ENCODE data around the gene ARID1B. TPM values are rescaled to one million over a fixed set of nuclear protein-coding genes. Genes with fewer than 3 reads are reported as not detected.

ARID1B gene
- polyA plus RNA-seq, 1 donor = 66.0 TPM

DNA sequence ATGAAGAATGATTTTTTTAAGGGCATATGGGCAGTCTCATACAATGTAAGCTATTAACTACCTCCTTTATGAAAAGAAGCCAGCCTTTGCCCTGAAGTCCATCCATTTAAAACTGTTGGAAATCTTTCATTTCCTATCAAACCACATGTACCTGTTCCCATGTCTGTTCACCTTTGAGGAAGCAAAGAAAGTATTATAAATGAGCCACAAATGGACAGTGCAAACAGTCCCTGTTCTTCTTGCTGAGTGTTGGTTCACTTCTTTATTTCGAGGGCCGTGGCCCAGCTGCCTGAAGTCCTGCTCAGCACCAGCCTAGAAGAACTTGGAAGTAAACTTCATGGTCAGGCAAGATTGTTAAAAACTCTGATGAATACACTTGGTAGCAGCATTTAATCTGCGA, 433.8 kb downstream of the ARID1B start:
- DNase-seq (ENCODE audit: low read depth) = no peak

DNA sequence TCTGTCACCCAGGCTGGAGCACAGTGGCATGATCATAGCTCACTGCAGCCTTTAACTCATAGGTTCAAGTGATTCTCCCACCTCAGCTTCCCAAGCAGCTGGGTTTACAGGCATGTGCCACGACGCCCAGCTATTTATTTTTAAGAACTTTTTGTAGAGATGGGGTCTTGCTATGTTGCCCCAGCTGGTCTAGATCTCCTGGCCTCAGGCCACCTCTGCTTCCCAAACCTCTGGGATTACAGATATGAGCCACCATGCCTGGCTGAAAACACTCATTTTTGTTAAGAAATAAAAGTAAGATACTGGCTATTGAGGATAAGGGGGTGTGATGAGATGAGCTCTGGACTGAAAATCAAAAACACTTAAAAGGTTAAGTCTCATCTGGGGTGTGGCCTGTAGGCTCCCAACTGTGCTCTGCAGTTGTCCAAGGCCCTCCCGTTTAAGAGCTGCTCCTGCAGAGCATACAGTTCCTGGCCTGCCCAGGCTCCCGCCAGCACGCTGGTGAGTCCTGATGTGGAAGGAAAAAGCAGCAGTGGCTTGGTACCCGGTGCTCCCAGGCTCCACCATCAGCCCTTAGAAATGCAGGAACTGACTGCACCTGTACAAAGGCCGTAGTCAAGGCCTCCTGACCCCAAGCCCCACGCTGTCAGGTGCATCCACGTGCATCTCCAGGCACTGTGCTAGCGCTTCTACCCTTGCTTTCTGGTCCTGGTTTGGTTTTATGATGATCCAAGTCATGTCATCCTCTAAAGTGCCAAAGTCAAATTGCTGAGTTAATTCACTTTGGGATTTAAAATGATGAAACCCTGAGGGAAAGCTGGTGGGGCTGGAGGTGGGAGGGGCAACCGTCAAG, 434.7 kb downstream of the ARID1B start:
- no peak for DNase-seq (ENCODE audit: low read depth)

DNA sequence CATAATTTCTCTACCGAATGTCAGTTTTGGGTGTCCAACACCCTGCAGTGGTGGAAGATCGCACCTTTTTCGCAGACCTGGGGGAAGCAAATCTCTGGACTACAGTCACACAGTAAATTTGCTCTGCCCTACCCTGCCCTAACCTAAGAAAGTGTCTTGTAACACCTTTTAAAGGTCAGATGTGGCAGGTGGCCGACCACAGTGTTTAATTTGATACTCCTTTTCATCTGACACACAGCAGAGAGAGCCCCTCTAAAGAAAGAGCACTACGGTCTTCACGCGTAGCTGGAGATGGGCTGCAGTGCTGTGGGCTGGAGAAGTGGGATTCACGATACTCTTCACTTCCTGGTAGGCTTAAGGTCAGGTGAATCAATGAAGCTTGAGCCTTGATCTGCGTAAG, 436.2 kb downstream of the ARID1B start:
- DNase-seq (ENCODE audit: low read depth) = no peak

DNA sequence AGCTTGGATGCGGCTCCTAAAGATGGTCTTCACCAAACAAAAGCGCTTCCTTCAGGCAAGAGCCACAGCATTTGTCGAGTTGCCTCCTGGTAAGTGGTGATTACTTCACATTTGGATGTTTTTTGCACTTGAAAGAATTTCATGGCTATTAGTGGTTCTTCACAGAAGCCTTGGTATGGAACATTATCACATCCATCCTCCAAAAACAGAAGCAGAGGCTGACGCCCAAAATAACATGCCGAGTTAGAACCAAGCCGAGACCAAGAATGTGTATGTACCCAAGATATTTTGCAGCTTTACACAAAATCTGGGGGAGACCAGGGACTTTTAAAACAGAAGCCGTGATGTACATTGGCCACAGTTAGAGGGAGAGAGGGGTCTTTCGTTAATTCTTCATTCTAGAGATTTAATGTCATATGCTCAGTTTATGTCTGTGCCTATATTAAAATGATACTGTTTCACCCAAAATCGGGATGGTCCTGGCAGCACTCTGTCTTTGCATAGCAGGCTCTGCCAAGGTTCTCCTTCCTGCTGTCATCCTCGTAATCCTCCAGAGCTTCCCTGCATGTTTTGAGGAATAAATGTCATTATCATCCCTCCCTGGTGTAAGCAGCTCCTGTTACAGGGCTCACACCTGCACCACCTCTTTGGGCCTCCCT, 436.9 kb downstream of the ARID1B start:
- DNase-seq (ENCODE audit: low read depth) = no peak

DNA sequence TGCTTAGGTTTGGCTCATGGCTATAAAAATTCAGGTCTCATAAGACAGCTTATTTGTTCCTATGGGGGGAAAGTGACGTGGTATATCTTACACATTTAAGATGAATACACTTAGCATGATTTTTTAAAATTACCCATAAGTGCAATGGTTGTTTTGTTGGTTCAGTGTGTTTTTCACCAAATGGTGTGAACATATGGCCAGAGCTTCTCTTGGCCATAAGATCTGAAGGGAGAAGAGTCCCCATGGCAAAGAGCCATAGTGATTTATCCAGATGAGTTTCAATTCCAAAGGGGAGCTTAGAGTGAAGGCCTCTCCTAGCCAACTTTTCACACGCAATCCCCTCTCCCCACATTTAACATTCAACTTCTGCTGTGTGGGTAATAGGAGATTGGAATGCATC, 438.5 kb downstream of the ARID1B start:
- DNase-seq (ENCODE audit: low read depth) = no peak

DNA sequence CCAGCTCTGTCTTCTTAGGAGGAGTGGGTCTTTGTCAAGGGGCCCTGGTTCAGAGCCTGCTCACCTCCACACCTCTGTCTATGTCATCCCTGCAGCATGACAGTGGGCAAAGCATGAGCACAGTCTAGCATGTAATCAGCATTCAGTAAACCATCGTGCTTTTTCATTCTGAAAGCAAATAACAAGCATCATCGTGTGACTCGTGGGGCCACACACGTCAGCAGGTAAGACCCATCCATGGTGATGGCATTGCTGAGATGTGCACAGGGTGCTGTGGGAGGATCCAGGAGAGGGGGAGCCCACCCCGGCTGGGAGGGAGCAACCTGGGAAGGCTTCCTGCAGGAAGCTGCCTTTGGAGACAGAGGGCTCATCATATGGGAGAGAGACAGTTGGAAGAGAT, 439.4 kb downstream of the ARID1B start:
- DNase-seq (ENCODE audit: low read depth) = no peak

DNA sequence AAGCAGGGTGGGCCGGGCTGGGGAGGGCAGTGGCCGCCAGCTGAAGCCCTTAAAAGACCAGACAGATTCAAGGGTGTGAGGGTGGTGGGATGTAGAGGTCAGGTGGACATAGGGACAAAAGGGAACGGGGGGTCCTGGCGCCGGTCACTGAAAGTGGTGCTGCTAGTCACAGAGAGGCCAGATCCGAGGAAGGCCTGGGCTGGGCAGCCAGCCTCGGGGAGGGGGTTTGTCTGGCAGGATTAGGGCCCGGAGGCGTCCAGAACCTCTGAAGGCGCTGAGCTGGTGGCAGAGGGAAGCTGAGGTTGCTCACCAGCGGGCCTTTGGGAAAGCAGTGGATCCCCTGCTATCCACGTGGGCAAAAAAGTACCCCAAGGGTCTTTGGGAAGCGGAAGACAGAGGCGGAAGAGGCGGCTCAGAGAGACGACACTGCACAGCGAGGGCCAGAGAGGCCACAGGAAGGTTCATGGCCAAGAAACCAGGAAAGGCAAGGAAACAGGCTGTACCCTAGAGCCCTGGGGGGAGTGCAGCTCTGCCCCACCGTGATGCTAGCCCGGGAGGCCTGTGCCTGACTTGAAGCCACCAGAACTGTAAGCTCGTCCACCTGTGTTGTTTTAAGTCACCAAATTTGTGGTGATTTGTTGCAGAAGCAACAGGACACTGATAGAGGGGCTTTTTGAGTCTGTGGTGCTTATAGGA, 440.2 kb downstream of the ARID1B start:
- no peak for DNase-seq (ENCODE audit: low read depth)

DNA sequence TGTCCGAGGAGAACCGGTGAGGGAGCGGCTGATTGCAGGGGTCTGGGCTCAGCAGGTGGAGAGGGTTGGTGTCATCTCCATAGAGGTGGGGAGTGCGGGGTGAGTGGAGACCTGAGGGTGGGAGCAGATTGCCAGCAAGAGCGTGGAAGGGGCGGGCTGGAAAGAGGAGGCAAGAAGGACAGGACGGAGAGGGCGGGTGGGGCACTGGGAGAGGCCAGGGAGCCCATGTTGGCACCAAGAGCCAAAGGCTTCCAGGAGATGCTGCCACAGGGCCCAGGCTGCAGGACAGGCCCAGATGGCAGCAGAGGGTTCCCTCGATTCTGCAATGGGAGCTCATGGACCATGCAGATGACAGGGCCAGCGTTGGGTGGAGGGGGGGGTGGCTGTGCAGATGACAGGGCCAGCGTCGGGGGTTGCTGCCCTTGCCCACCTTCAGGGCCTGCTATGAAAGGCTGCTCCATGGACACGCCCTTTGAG, 440.8 kb downstream of the ARID1B start:
- no peak for DNase-seq (ENCODE audit: low read depth)

DNA sequence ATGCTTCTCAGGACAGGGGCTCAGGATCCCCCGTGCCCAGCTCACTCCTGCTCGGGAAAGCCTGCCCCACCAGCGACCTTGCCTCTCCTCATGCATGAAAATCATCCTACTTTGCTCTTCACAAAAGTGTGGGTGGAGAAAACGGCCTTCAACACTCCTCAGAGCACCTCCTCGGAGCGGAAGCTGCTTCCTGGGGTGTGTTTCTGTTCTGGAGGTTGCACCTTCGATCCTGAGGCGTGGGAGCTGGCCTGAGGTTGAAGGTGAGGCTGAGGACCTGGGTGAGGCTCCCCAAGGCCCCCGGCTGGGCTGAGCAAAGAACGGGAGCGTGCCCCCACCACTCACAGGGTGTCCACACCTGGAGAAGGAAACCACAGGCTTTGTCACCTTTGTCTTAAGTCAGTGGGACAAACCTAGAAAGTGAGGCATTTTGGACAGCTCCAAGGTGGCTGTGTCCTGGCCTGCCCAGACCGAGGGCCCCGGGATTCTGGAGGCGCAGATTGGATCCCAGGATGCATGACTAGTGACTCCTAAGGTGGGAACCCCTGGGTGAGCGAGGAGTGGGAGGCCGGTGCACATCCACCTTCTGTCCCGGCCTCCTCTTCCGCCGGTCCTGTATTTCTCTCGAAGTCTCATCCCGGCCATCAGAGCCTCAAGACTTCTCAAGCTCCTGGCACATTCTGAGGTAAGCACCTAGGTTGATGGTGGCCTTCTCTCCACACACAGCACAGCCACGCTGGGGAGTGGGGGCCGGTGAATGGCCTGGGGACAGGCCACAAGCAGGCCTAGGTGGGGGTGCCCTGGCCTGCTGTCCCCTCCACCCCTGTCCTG, 441.4 kb downstream of the ARID1B start:
- DNase-seq (ENCODE audit: low read depth) = no peak

DNA sequence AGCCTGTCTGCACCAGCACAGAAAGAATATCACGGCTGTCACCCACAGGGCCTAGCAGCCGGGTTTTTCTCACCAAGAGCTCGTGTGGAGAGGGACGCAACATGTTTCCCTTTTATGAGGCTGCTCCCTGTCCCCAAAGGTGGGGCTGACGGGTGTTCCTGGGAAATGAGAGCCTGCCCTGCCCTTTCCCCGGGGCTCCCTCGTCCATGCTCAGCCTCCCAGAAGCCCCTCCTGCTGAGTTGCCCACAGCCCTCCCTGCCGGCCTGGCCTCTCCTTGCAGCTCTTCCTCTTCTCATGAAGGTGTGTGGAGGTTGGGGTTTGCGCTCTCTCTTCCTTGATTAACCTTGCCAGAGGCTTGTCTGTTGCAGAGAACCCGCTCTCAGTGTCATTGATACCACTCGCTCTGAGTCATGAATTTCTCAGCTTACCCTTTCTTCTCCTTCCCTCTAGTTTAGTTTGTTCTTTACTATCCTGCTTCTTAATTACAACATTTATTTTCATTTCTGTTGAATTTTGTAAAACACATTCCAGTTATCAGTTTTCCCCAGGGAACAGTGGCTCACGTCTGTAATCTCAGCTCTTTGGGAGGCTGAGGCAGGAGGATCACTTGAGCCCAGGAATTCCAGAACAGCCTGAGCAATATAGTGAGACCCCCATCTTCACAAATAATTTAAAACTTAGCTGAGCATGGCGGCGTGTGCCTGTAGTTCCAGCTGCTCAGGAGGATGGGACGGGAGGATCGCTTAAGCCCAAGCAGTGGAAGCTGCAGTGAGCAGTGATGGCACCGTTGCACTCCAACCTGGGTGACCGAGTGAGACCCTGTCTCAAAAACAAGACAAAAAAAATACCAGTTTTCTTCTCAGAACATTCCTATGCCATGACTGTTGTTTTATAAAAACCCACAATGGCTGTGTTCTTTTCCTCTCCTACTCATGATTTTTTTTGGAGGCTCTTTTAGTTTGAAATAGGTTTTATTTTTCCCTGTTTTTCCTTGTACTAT, 442.3 kb downstream of the ARID1B start:
- DNase-seq (ENCODE audit: low read depth) = no peak

DNA sequence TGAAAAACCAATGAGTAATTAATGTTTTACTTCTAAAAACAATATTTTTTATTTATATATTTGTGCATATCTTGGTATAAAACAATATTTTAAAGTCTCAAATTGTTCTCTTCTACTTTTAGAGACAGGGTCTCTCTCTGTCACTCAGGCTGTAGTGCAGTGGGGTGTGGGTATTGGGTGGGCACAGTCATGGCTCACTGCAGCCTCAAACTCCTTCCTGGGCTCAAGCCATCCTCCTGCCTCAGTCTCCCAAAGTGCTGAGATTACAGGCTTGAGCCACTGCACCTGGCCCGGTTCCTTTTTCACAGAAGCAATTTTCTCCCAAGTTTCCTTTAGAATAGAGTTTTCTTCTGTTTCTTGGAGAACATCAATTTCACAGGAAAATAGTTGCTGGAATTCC, 443.3 kb downstream of the ARID1B start:
- DNase-seq (ENCODE audit: low read depth) = no peak

DNA sequence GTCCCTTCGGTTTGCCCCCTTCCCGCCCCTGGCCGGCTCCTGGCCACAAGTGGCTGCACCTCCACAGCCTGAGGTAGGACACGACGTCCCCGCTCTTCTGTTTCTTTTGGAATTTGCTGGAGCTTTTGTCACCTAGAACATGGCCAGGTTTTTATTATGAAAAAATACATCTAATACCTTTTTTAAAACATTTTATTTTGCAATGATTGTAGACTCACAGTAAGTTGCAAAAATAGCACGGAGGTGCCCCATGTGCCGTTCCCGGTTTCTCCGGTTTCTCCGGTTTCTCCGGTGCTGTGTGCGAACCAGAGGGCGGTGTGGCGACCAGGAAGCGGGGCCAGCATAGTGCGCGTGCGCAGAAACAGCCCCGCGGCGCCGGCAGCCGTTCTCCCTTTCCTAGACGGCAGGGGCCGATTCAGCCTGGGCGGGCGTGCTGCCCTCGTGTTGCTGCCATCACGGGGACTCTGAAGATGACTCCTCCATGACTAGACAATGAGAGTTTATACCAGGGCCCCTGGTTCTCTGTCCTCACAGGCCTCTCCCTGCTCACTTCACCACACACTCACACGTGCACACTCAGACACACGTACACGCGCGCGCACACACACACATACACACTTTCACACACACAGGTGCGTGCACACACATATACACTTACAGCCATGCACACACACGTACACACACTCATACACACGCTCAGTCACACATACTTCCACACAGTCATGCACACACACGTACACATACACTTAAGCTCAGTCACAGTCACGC, 444.1 kb downstream of the ARID1B start:
- DNase-seq (ENCODE audit: low read depth) = no peak

DNA sequence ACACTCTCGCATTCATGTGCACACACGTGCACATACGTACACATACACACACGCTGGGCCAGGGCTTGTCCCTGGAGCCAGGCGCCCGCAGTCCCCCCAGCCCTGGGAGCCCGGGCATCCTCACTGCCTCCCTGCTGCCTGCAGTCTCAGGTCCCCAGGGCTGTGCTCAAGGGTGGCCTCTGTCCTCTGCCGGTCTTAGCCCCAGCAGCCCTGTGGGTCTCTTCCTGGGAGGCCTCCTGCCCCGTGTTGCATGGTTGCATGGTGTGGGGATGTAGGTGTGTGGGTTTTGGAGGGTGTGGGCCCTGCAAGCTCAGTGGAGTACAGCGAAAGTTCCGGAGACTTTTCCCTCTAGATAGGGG, 444.6 kb downstream of the ARID1B start:
- no peak for DNase-seq (ENCODE audit: low read depth)

DNA sequence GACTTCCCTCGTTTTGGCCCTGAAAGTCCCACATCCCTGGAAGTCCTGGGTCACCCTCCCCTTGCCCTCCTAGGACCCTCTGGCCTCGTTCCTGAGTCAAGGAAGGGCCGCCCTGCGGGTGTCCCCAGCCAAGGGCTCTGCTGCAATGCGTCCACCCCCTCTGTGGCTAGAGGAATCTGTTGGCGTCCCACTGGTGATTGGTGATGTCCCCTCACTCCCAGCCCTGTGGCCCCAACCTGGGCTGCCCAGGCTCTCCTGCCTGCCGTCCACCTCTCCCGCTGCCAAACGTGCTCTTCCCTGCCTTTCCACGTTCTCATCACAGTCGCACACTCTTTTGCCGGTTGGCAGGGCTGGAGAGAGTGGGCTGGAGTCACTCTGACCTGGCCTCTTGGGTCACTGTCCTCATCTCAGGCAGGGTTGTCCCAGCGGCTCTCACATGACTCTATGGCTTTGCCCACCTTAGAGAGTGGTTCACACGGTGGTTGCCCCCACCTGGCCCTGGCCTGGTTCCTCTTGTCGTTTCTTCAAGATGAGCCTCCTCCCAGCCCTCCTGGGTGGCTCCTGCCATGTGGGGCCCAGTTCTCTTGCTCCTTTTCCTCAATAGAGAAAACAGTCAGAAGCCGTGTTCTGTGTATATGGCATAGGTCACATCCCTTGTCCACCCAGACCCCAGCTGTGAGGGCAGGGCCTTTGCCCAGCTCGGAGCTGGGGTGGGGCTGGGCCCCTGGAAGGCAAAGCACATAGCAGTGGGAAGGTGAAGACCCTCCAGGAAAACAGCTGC, 445.2 kb downstream of the ARID1B start:
- no peak for DNase-seq (ENCODE audit: low read depth)

DNA sequence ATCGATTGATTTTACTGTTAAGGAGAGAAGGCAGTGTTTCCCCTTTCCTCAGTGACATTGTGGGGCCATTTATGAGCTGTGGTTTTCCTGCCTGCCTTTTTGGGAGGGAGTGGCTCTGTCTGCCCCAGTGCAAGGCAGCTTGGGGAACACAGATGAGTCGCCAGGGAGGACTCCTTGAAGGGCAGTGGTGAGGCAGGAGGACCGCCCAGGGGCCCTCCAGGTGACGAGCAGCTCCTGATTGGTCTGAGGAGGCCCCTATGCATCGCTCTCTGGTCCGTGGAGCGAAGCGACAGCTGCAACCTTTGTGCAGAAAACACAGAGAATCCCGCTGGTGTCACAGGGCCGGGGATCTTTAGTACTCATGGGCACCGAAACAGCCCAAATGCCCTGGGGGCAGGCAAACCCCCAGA, 445.8 kb downstream of the ARID1B start:
- no peak for DNase-seq (ENCODE audit: low read depth)

DNA sequence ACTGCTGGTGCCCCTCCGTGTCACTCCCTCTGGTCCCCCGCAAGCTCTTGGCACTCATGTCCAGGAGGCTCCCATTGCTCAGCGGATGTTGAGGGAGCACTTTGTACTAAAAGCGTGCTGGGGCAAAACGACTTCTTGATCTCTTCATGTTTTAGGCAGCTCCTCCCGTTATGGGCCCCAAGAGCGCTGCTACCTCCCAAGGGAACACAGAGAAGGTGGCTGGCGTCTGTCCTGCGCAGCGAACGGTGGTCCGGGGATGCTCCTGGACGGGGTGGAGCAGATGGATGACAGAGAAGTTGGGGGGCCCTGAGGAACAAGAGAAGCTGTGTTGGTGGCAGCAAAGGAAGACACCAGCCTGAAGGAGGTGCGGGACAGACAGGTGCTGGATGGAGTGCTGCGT, 446.3 kb downstream of the ARID1B start:
- DNase-seq (ENCODE audit: low read depth) = no peak

DNA sequence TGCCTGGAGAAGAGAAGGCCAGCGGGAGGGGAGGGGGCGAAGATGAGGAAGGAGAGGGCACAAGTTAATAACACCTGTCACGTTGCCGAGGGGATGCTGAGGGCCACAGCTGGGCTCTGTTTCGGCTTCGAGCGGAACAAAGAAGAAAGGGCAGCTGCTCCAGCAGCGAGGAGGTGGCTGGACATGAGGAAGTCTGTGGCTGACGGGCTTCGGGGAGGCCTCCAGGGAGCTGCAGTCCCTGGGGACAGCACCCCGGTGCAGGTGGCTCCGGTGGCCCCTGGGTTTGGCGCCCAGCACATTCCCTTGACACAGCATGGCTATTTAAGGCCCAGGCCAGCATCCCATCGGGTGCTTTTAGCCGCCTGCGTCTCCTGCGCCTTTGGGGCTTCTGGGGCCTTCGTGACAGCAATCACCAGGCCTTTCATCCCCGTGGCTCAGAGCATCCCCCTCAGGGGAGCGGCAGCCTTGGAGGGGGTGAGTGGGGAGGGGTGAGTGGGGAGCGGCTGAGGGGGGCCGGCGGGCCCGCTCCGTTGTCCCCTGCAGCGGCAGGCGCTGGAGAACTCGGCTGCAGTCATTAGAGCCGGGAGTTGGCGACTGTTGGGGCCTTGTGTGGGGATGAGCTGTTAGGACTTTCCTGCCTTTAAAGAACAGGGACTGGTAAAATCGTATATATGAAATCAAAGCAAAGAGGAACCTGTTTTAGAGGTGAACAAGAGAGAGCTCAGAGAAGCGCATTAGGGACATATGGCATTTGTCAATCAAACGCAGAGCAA, 447.2 kb downstream of the ARID1B start:
- no peak for DNase-seq (ENCODE audit: low read depth)

DNA sequence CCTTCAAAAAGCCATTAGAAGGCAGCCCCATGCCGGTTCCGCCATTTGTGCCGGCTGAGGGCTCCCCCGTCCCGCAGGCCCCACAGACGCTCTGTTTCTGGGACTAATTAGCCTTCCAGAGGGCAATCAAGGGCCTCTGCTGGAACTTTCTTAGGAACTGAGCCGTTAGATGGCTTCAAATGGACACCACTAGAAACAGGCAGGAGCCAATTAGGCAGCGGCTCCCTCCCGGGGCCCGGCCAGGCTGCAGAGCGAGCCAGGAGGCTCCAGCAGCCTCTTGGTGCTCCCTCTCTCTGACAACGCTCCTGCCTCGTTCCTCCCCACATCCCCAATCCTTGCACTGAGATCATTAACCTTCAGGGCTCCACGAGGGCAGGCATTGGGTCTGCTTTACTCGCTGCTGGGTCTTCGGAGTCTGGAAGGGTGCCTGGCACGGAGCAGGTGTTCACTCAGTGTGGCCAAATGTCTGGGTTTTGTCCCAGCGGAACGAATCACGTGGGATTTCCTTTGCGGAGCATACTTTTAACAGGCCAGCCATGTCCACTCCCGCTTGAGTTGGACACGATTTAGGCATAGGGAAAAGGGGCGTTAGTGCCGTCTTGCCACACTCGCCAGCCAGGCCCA, 447.9 kb downstream of the ARID1B start:
- DNase-seq (ENCODE audit: low read depth) = no peak

Measured in forelimb muscle (tissue), 1 donor.